Choroid plexus epithelial cell (primary cell): ENCODE results near the gene EVX1.

Experiments
- DNase-seq: peaks from one replicate; pipeline ENCODE4 v3.0.0-alpha.2; 2010; ENCODE audit warnings: low read depth
- H3K4me3 ChIP-seq: 2 replicates; pipeline ENCODE4 v1.5.1; 2011; ENCODE audit warnings: low read depth, mild to moderate bottlenecking, control low read depth, low read length, moderate library complexity
- CTCF ChIP-seq: conservative IDR thresholded peaks from 2 replicates; pipeline ENCODE4 v1.5.1; 2011; ENCODE audit warnings: low read depth, mild to moderate bottlenecking, control low read depth, inconsistent platforms, low read length, moderate library complexity

Gene EVX1

GRCh38 chr7:27251652-27252590, 9.3 kb downstream of the EVX1 start:
- DNase-seq, result no peak
- no peak overlapping the region for H3K4me3 ChIP-seq
- TF ChIP-seq CTCF, result no peak

- no peak overlapping the region for H3K4me3 ChIP-seq
- no peak for TF ChIP-seq CTCF
- DNase-seq, result no peak
Measured at GRCh38 chr7:27254625-27255024, 12.0 kb downstream of the EVX1 start.

GRCh38 chr7:27260211-27260610, 17.6 kb downstream of the EVX1 start:
- H3K4me3 ChIP-seq, result no peak overlapping the region
- TF ChIP-seq CTCF, result no peak
- DNase-seq, result no peak

GRCh38 chr7:27262121-27262520, 19.5 kb downstream of the EVX1 start:
- H3K4me3 ChIP-seq, result no peak overlapping the region
- no peak for DNase-seq

GRCh38 chr7:27263781-27264180, 21.2 kb downstream of the EVX1 start:
- H3K4me3 ChIP-seq, result no peak overlapping the region
- no peak for DNase-seq
- no peak for TF ChIP-seq CTCF

More at GRCh38 chr7:27262121-27262520, 19.5 kb downstream of the EVX1 start:
- no peak for TF ChIP-seq CTCF

GRCh38 chr7:27269455-27269854, 26.9 kb downstream of the EVX1 start:
- DNase-seq, result no peak
- no peak for TF ChIP-seq CTCF
- no peak overlapping the region for H3K4me3 ChIP-seq

GRCh38 chr7:27271384-27271783, 28.8 kb downstream of the EVX1 start:
- no peak for TF ChIP-seq CTCF
- DNase-seq, result no peak
- H3K4me3 ChIP-seq, result no peak overlapping the region
